ENCODE results near the gene EMC8. TPM values are rescaled to one million over a fixed set of nuclear protein-coding genes. Genes with fewer than 3 reads are reported as not detected.
"Not testable (repeated sequence)": the region's sequence is repeated elsewhere in the genome, so short reads cannot be mapped to it uniquely, and the experiment has no call there.

EMC8 gene
- total and polyA plus RNA-seq, 10 of the 15 experiments (the other 5 are each of a cell fraction or from before 2014, with no cell fraction given): 7.8 to 62.0 (median 33.5) TPM

DNA sequence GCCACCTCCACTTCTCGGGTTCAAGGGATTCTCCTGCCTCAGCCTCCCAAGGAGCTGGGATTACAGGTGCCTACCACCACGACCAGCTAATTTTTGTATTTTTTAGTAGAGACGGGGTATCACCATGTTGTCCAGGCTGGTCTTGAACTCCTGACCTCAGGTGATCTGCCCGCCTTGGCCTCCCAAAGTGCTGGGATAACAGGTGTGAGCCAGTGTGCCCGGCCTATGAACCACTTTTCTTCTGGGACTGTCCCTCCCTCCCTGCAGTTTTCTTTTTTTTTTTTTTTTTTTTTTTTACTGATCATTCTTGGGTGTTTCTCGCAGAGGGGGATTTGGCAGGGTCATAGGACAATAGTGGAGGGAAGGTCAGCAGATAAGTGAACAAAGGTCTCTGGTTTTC, 8.0 kb upstream of the EMC8 start:
- H3K27me3 ChIP-seq (replicated peaks in 1 of 2; ENCODE audit: control insufficient read depth in 2 of 2, insufficient read depth in 2 of 2, low read length in 1 of 2); DNase-seq (ENCODE audit: low read depth, low spot score); H3K27ac ChIP-seq (ENCODE audit: control insufficient read depth, insufficient read depth); CTCF ChIA-PET; H3K4me2 ChIP-seq (ENCODE audit: control insufficient read depth, insufficient read depth); H4K20me1 ChIP-seq (ENCODE audit: control insufficient read depth, insufficient read depth); FAIRE-seq; H3K9me3 ChIP-seq (replicated peaks; ENCODE audit: control insufficient read depth, insufficient read depth, low read length); BruUV-seq (replicated peaks); RAD21 ChIA-PET (ENCODE audit: unreplicated experiment); ATAC-seq; H3K4me3 ChIP-seq; SMC1A ChIA-PET (ENCODE audit: uncharacterized antibody, unreplicated experiment); POLR2A ChIA-PET; intact Hi-C loops (cut with micrococcal nuclease; ENCODE audit: unreplicated experiment); H3K4me1 ChIP-seq (ENCODE audit: control insufficient read depth, insufficient read depth, low read length); H2AFZ ChIP-seq (ENCODE audit: control insufficient read depth, low read depth, low read length); H3K9ac ChIP-seq (ENCODE audit: control insufficient read depth, insufficient read depth, low read length): not testable (repeated sequence)
- peaks cover 10% of the 10 kb centered on the region for H3K79me2 ChIP-seq (ENCODE audit: control insufficient read depth, insufficient read depth, low read length)
- WGBS (ENCODE audit: insufficient coverage, insufficient replicate concordance, low lambda C conversion rate, missing lambda C conversion rate): 89% methylated on average over 5 of the region's 6 CpGs
- H3K36me3 ChIP-seq (ENCODE audit: control insufficient read depth in 2 of 2, insufficient read depth in 2 of 2, low read length in 1 of 2): peaks cover 14 to 19% of the 10 kb centered on the region in 2 experiments
- in situ Hi-C loops (cut with MboI): loop anchor here (25.0 kb wide), 1 partner anchor 530 kb away; no protein-coding TSS in a partner anchor

DNA sequence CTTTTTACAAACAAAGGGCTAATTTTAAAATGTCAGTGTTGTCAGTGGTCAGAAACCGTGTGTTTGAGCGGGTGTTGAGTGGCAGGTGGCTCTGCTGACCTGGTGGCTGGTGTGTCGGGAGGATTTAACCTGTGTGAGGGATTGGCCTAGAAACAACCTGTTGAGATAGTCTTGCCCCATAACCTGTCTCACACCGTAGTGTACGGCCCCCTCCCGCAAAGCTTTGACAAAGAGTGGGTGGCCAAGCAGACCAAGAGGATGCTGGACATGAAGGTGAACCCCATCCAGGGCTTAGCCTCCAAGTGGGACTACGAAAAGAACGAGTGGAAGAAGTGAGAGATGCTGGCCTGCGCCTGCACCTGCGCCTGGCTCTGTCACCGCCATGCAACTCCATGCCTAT, 7.2 kb upstream of the EMC8 start:
- peaks cover 11% of the 10 kb centered on the region for H3K4me1 ChIP-seq (ENCODE audit: control insufficient read depth, insufficient read depth, low read length)
- TF ChIP-seq, protein P1, sequence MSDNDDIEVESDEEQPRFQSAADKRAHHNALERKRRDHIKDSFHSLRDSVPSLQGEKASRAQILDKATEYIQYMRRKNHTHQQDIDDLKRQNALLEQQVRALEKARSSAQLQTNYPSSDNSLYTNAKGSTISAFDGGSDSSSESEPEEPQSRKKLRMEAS (IDR thresholded peaks at IDR 0.05; ENCODE audit: low read depth, low read length): no peak
- no peak for TF ChIP-seq NR2F1 (conservative IDR thresholded peaks at IDR 0.05)
- no peak for TF ChIP-seq EED (IDR thresholded peaks at IDR 0.05; ENCODE audit: low read depth)
- no peak for TF ChIP-seq EP300 (IDR thresholded peaks at IDR 0.05; ENCODE audit: borderline replicate concordance in 1 of 2, control insufficient read depth in 1 of 2, low read depth in 2 of 2, low read length in 2 of 2)
- TF ChIP-seq, protein P2, sequence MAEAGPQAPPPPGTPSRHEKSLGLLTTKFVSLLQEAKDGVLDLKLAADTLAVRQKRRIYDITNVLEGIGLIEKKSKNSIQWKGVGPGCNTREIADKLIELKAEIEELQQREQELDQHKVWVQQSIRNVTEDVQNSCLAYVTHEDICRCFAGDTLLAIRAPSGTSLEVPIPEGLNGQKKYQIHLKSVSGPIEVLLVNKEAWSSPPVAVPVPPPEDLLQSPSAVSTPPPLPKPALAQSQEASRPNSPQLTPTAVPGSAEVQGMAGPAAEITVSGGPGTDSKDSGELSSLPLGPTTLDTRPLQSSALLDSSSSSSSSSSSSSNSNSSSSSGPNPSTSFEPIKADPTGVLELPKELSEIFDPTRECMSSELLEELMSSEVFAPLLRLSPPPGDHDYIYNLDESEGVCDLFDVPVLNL (IDR thresholded peaks at IDR 0.05; ENCODE audit: low read depth, low read length): no peak
- no peak for TF ChIP-seq SRF (IDR thresholded peaks at IDR 0.05; ENCODE audit: low read depth in 2 of 2, low read length in 2 of 2)
- H3K4me2 ChIP-seq (ENCODE audit: control insufficient read depth, insufficient read depth): no peak overlapping the region
- intact Hi-C loops (cut with micrococcal nuclease; ENCODE audit: unreplicated experiment) (no loop called here), in situ Hi-C loops (cut with MboI) (loop anchor here (25.0 kb wide), 1 partner anchor 531 kb away; no protein-coding TSS in a partner anchor)
- POLR2A ChIA-PET: no interaction called here
- H2AFZ ChIP-seq (ENCODE audit: control insufficient read depth, low read depth, low read length): no peak overlapping the region
- SMC1A ChIA-PET (ENCODE audit: uncharacterized antibody, unreplicated experiment): no interaction called here
- no peak for ATAC-seq
- H3K27ac ChIP-seq (ENCODE audit: control insufficient read depth, insufficient read depth): no peak overlapping the region
- H3K79me2 ChIP-seq (ENCODE audit: control insufficient read depth, insufficient read depth, low read length): peaks cover 18% of the 10 kb centered on the region
- RAD21 ChIA-PET (ENCODE audit: unreplicated experiment): no interaction called here
- peaks cover 4% of the 10 kb centered on the region; the same call in 1 of the 2 replicates for H4K20me1 ChIP-seq (ENCODE audit: control insufficient read depth, insufficient read depth)
- H3K9ac ChIP-seq (ENCODE audit: control insufficient read depth, insufficient read depth, low read length): no peak overlapping the region
- BruUV-seq (replicated peaks): no TSS peak
- peaks cover 14 to 21% of the 10 kb centered on the region in 2 experiments for H3K36me3 ChIP-seq (ENCODE audit: control insufficient read depth in 2 of 2, insufficient read depth in 2 of 2, low read length in 1 of 2)
- no peak for DNase-seq (ENCODE audit: low read depth, low spot score)
- FAIRE-seq: no peak
- no peak overlapping the region for H3K4me3 ChIP-seq
- 89% methylated on average over 11 of the region's 11 CpGs for WGBS (ENCODE audit: insufficient coverage, insufficient replicate concordance, low lambda C conversion rate, missing lambda C conversion rate)
- H3K27me3 ChIP-seq (replicated peaks in 1 of 2; ENCODE audit: control insufficient read depth in 2 of 2, insufficient read depth in 2 of 2, low read length in 1 of 2): no peaks in the 10 kb centered on the region
- no peaks in the 10 kb centered on the region for H3K9me3 ChIP-seq (replicated peaks; ENCODE audit: control insufficient read depth, insufficient read depth, low read length)
- CTCF ChIA-PET: no interaction called here

Measured in GM12878 (cell line).